SK-N-SH (cell line): ENCODE results near the gene VLDLR. TPM values are rescaled to one million over a fixed set of nuclear protein-coding genes. Genes with fewer than 3 reads are reported as not detected.
A peak's percentile ranks its signal among the peaks of the same experiment; 100 is the strongest.

ENCODE experiments used
- CTCF ChIA-PET: fragments of 300-600, 350-600 bp; formaldehyde crosslinking; extraction: SDS; loops from one replicate; lab custom pipeline; 2021; lab: Yijun Ruan, JAX
- POLR2A ChIA-PET: fragments of 350-600 bp; sonication (Branson Sonifier 250); formaldehyde crosslinking; extraction: SDS; loops from one replicate; lab custom pipeline; 2020; ENCODE audit warnings: antibody characterized with exemption, inconsistent platforms; lab: Yijun Ruan, JAX
- DNase-seq: peaks from one replicate; pipeline ENCODE4 v3.0.0; 2012
- H2AFZ ChIP-seq: fragments of 200-600 bp; sonication (generic); 2 replicates; pipeline ENCODE4 v1.8.1; 2016; ENCODE audit warnings: antibody characterized with exemption, mild to moderate bottlenecking, low read depth
- H3F3A ChIP-seq: fragments of 200-600 bp; sonication (generic); replicated peaks from 2 replicates; pipeline ENCODE3; 2016; ENCODE audit warnings: antibody characterized with exemption, mild to moderate bottlenecking; ENCODE audit not compliant: insufficient read depth
- H3K27ac ChIP-seq, 2 experiments: fragments of 200-500 bp in 1 of 2; fragments of 200-600 bp in 1 of 2; sonication (Bioruptor generic) in 1 of 2; sonication (generic), shearing (Covaris generic) in 1 of 2; 2 replicates each; pipeline versions ENCODE4 v1.5.1 to v1.6.1; 2014 to 2016; ENCODE audit warnings: low read depth in 2 of 2, inconsistent platforms in 1 of 2, low read length in 1 of 2, mild to moderate bottlenecking in 1 of 2, mixed read lengths in 1 of 2
- H3K27me3 ChIP-seq: fragments of 200-600 bp; sonication (generic), shearing (Covaris generic); 2 replicates; pipeline ENCODE4 v1.6.1; 2016; ENCODE audit warnings: mixed run types; ENCODE audit not compliant: insufficient read depth
- H3K36me3 ChIP-seq, 2 experiments: fragments of 200-500 bp in 1 of 2; fragments of 200-600 bp in 1 of 2; sonication (Bioruptor generic) in 1 of 2; sonication (generic) in 1 of 2; replicated peaks in 1 of 2; 2 replicates each; pipeline versions ENCODE3 to v1.5.1; 2014 to 2016; ENCODE audit warnings: low read length in 1 of 2, mild to moderate bottlenecking in 1 of 2; ENCODE audit not compliant: insufficient read depth in 2 of 2, control insufficient read depth in 1 of 2
- H3K4me1 ChIP-seq, 2 experiments: fragments of 200-500 bp in 1 of 2; fragments of 200-600 bp in 1 of 2; sonication (Bioruptor generic) in 1 of 2; sonication (generic), shearing (Covaris generic) in 1 of 2; 2 replicates each; pipeline versions ENCODE4 v1.5.1 to v1.6.1; 2014 to 2016; ENCODE audit warnings: low read depth in 1 of 2, low read length in 1 of 2, mixed run types in 1 of 2; ENCODE audit not compliant: insufficient read depth in 2 of 2, control insufficient read depth in 1 of 2
- H3K4me2 ChIP-seq: fragments of 200-600 bp; sonication (generic), shearing (Covaris generic); 2 replicates; pipeline ENCODE4 v1.6.1; 2017; ENCODE audit warnings: mixed run types
- H3K4me3 ChIP-seq, 2 experiments: fragments of 200-500 bp in 1 of 2; fragments of 200-600 bp in 1 of 2; sonication (Bioruptor generic) in 1 of 2; sonication (generic), shearing (Covaris generic) in 1 of 2; 2 replicates each; pipeline versions ENCODE4 v1.5.1 to v1.8.1; 2014 to 2016; ENCODE audit warnings: low read depth in 2 of 2, inconsistent platforms in 1 of 2, low read length in 1 of 2, mild to moderate bottlenecking in 1 of 2, mixed read lengths in 1 of 2, moderate library complexity in 1 of 2
- H3K79me2 ChIP-seq: fragments of 200-600 bp; sonication (generic); 2 replicates; pipeline ENCODE4 v1.8.1; 2017; ENCODE audit warnings: mild to moderate bottlenecking; ENCODE audit not compliant: insufficient read depth
- H3K9ac ChIP-seq: fragments of 200-600 bp; sonication (generic); 2 replicates; pipeline ENCODE4 v1.6.1; 2017; ENCODE audit warnings: mixed run types
- H3K9me2 ChIP-seq: fragments of 200-600 bp; sonication (generic); 2 replicates; pipeline ENCODE4 v1.6.1; 2017; ENCODE audit warnings: mixed run types
- H3K9me3 ChIP-seq: fragments of 200-600 bp; sonication (generic); 2 replicates; pipeline ENCODE4 v1.6.1; 2017; ENCODE audit warnings: mixed run types, mild to moderate bottlenecking, moderate library complexity
- H4K20me1 ChIP-seq: fragments of 200-600 bp; sonication (generic); 2 replicates; pipeline ENCODE4 v1.6.1; 2017; ENCODE audit warnings: mild to moderate bottlenecking, mixed run types; ENCODE audit not compliant: insufficient read depth
- FOSL2 ChIP-seq: IDR thresholded peaks from 2 replicates; pipeline ENCODE4 v1.4.0; 2012; ENCODE audit warnings: low read depth, mild to moderate bottlenecking, moderate library complexity, borderline replicate concordance
- FOXJ3 ChIP-seq: sonication (generic); formaldehyde crosslinking; IDR thresholded peaks from 2 replicates; pipeline ENCODE4 v1.5.1; 2020; ENCODE audit warnings: mild to moderate bottlenecking, missing genetic modification reagents
- GABPA ChIP-seq: IDR thresholded peaks from 2 replicates; pipeline ENCODE4 v1.4.0; 2012; ENCODE audit warnings: low read depth, mild to moderate bottlenecking
- MEF2A ChIP-seq: IDR thresholded peaks from 2 replicates; pipeline ENCODE4 v1.4.0; 2012; ENCODE audit warnings: low read depth, borderline replicate concordance
- NRF1 ChIP-seq: IDR thresholded peaks from 2 replicates; pipeline ENCODE4 v1.6.1; 2012; ENCODE audit warnings: low read depth, mild to moderate bottlenecking, low read length
- POLR2AphosphoS5 ChIP-seq: IDR thresholded peaks from 2 replicates; pipeline ENCODE4 v1.6.1; 2012; ENCODE audit warnings: low read depth, low read length
- RAD21 ChIP-seq: IDR thresholded peaks from 2 replicates; pipeline ENCODE4 v1.6.1; 2012; ENCODE audit warnings: mild to moderate bottlenecking, low read length
- RCOR1 ChIP-seq: fragments of 150-350 bp; IDR thresholded peaks from 2 replicates; pipeline ENCODE4 v1.6.1; 2017; ENCODE audit warnings: antibody characterized with exemption, low read length
- RFX5 ChIP-seq: IDR thresholded peaks from 2 replicates; pipeline ENCODE4 v1.6.1; 2012; ENCODE audit warnings: mild to moderate bottlenecking, improper control_type of control experiment, low read length
- RXRA ChIP-seq: IDR thresholded peaks from 2 replicates; pipeline ENCODE4 v1.4.0; 2012; ENCODE audit warnings: low read depth, mild to moderate bottlenecking, borderline replicate concordance
- TAF1 ChIP-seq: IDR thresholded peaks from 2 replicates; pipeline ENCODE4 v1.6.1; 2012; ENCODE audit warnings: low read depth, mild to moderate bottlenecking, low read length, moderate library complexity, borderline replicate concordance
- WGBS: methylation state at CpG from one replicate; pipeline ENCODE4 v1.1.6; 2017; ENCODE audit warnings: low lambda C conversion rate; 5-methylcytosine and 5-hydroxymethylcytosine counted together
- polyA plus RNA-seq, 3 experiments: library from polyadenylated mRNA; depleted of rRNA; stranded (reverse); fragments of >200 nt; gene quantifications; 2 replicates each; pipeline ENCODE4 v1.2.3, GENCODE V29; 2012
- TF ChIP-seq, protein P1 (sequence below): fragments of 150-350 bp; IDR thresholded peaks from 2 replicates; pipeline ENCODE4 v1.6.1; 2016; ENCODE audit warnings: mild to moderate bottlenecking, low read depth, low read length
- TF ChIP-seq, protein P2 (sequence below): IDR thresholded peaks from 2 replicates; pipeline ENCODE4 v1.4.0; 2012; ENCODE audit warnings: low read depth, borderline replicate concordance
- TF ChIP-seq, protein P3 (sequence below): fragments of 150-350 bp; IDR thresholded peaks from 2 replicates; pipeline ENCODE4 v1.6.1; 2017; ENCODE audit warnings: antibody characterized with exemption, low read length, low read depth, borderline replicate concordance

The VLDLR gene
- polyA plus RNA-seq, 1 of the 3 experiments (the other 2 are of a cell fraction) = 9.2 TPM

DNA sequence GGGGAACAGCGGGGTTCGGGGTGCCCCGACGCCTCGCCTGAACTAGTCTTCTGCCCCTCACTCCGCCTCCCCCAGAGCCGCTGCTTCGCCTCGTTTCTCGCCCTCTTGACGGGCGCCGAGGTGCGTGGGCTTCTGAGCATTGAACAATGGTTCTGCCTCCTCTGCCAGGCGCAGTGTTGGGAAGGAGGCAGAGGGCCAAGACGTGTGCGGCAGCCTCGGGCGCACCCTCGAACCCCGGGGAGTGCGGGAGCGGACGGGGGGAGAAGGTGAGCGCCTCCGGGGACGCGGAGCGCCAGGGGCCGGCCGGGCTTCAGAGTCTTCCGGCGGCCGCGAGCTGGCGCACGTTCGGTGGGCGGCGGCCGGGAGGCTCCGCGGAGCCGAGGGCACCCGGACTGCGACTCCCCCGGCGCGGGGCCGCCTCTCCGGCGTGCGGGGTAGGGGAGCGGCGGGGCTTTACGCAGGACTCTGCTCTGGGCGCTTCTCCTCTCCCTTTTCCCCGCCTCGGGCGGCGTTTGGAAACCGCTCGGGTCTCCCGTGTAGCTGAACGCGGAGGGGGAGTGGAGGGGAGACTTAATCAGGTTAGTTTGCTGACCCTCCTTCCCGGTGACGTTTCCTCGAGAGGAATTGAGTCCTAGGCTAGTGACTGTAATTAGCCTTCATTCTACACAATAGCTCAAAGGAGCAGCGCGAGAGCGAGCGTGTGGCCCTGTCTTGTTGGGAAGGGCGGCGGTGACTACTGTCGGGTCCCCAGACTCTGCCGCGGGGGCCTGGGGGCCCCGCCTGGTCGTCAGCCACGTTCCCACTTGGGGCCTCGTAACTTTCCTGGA, 1.1 kb downstream of the VLDLR start:
- Histone ChIP-seq H3K79me2 (peaks cover 3% of the 10 kb centered on the region), H3K4me1 (peaks cover 0 to 17% of the 10 kb centered on the region in 2 experiments; a peak in 1 of 4 replicates), H3K27ac (peak overlapping the region in 1 of 2 experiments; percentile 80; a peak in 3 of 4 replicates), H3K9ac (peak overlapping the region; percentile 74), H3F3A (no peaks in the 10 kb centered on the region), H3K9me2 (no peaks in the 10 kb centered on the region), H3K9me3 (no peaks in the 10 kb centered on the region), H3K4me3 (peak overlapping the region; percentile 73 to 82), H2AFZ (peak overlapping the region; percentile 77; the same call in 1 of the 2 replicates), H3K27me3 (no peaks in the 10 kb centered on the region), H3K36me3 (no peaks in the 10 kb centered on the region), H3K4me2 (peak overlapping the region; percentile 90), H4K20me1 (no peaks in the 10 kb centered on the region)
- 4% methylated on average over 10 of the region's 82 CpGs for WGBS
- peak; percentile 66 for DNase-seq
- ChIA-PET POLR2A (interaction anchor here (0.6 to 1.4 kb wide), 6 partner anchors 10 to 387 kb away, joined by 3 read pairs; no protein-coding TSS in a partner anchor), CTCF (interaction anchor here (0.8 to 2.6 kb wide), 8 partner anchors 96 to 490 kb away, joined by 3 to 7 read pairs (median 4); no protein-coding TSS in a partner anchor)
- no peak for TF ChIP-seq POLR2AphosphoS5
- no peak for TF ChIP-seq RXRA
- no peak for TF ChIP-seq FOSL2
- no peak for TF ChIP-seq GABPA
- TF ChIP-seq NRF1 = no peak
- TF ChIP-seq, protein P1, sequence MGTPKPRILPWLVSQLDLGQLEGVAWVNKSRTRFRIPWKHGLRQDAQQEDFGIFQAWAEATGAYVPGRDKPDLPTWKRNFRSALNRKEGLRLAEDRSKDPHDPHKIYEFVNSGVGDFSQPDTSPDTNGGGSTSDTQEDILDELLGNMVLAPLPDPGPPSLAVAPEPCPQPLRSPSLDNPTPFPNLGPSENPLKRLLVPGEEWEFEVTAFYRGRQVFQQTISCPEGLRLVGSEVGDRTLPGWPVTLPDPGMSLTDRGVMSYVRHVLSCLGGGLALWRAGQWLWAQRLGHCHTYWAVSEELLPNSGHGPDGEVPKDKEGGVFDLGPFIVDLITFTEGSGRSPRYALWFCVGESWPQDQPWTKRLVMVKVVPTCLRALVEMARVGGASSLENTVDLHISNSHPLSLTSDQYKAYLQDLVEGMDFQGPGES = no peak
- TF ChIP-seq, protein P2, sequence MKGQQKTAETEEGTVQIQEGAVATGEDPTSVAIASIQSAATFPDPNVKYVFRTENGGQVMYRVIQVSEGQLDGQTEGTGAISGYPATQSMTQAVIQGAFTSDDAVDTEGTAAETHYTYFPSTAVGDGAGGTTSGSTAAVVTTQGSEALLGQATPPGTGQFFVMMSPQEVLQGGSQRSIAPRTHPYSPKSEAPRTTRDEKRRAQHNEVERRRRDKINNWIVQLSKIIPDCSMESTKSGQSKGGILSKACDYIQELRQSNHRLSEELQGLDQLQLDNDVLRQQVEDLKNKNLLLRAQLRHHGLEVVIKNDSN = no peak
- TF ChIP-seq FOXJ3 (CRISPR knock-in tag) = no peak
- TF ChIP-seq RFX5 = no peak
- no peak for TF ChIP-seq MEF2A
- no peak for TF ChIP-seq TAF1
- TF ChIP-seq, protein P3, sequence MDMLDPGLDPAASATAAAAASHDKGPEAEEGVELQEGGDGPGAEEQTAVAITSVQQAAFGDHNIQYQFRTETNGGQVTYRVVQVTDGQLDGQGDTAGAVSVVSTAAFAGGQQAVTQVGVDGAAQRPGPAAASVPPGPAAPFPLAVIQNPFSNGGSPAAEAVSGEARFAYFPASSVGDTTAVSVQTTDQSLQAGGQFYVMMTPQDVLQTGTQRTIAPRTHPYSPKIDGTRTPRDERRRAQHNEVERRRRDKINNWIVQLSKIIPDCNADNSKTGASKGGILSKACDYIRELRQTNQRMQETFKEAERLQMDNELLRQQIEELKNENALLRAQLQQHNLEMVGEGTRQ = no peak
- TF ChIP-seq RCOR1 = no peak
- no peak for TF ChIP-seq RAD21
